Superior temporal gyrus (tissue), 1 donor: ENCODE measurements around the gene ARHGAP12.

Experiments
- DNase-seq: peaks from one replicate; pipeline ENCODE4 v3.0.0-alpha.2; 2016; ENCODE audit errors: extremely low spot score

ARHGAP12 gene

DNA sequence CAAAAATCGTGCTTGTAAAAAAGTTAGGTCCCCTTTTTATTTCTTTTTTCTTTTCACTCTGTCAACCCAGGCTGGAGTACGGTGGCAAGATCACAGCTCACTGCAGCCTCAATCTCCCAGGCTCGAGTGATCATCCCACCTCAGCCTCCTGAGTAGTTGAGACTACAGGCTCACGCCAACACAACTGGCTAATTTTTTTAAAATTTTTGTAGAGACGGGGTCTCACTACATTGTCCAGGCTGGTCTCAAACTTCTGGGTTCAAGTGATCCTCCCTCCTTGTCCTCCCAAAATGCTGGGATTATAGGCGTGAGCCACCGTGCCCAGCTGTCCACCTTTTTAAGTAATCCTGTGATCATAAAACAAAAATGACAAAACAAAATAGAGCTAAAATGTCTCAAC, 19.4 kb upstream of the ARHGAP12 start:
- DNase-seq, result no peak

GRCh38 chr10:31947144-31947926, 18.7 kb upstream of the ARHGAP12 start:
- DNase-seq, result peak; percentile 70

DNA sequence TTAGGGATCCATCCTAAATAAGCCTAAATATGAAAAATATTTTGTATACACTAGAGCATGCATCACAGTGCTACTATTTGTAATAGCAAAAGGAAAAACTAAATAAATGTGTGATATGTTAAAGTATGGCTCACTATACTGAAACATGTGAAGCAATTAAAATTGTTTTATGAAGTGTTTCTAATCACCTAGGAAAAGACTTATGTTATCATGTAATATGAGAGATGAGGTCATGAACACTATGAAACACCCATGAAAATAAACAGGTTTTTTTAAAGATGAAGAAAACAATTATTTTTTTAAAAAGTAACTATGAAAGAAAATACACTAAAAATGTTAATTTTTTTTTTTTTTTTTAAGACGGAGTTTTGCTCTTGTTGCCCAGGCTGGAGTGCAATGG, 16.8 kb upstream of the ARHGAP12 start:
- no peak for DNase-seq

- DNase-seq, result no peak
These were observed 15.4 kb upstream of the ARHGAP12 start for GRCh38 chr10:31944071-31944433.

DNA sequence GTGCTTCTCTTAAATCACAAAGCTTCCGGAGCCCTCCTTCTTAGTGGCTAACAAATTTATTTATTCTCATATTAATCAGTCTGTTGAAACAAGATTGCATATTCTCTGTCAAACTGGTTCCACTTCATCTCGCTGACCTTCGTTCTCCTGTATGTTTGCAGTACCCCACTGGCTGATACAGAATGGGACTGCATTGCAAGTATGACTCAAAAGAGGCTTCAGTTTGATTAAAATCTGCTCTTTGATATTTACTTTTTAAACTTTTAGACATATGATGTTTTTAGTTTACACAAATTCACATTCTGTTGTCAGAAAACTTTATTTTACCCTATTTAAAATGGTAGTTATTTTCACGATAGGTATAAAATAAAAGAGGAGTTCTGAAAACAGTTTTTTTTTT, 14.3 kb upstream of the ARHGAP12 start:
- DNase-seq, result no peak

- DNase-seq, result no peak
These were observed 13.8 kb upstream of the ARHGAP12 start for GRCh38 chr10:31942435-31942834.

DNA sequence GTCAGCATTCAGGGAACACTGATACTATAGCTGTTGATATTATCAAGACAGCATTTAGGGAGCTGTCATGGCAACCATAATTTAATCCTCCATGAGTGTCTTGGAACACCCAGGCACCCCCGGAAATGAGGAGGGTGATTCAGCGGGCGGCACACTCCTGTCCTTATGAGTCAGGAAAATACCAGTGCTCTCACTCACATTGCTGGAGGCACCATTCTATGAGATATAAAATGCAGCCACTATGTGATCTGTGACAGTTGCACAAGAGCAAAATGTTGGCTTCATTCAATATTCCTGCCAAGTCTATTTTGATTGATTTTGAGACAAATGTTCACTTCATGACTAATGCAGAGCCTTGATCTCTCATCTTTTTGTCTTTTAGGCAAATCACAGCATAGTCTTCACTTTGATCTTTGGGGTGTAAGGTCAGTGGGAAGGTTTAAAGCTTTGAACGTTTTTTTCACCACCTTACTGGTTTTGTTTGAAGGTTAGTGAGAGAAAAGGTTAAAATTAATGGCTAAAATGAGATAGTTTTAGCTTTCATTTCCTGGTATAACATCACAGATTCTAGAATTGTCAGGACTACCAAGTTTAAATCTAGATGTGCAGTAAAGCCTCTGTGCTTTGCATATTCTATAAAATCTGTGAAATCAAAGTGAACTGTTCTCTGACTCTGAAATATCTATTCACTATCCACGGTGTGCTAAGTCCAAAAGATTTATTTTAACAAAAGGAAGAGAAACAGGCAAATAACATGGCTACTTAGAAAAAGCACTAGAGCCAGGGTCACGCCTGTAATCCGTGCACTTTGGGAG, 12.4 kb upstream of the ARHGAP12 start:
- no peak for DNase-seq

DNA sequence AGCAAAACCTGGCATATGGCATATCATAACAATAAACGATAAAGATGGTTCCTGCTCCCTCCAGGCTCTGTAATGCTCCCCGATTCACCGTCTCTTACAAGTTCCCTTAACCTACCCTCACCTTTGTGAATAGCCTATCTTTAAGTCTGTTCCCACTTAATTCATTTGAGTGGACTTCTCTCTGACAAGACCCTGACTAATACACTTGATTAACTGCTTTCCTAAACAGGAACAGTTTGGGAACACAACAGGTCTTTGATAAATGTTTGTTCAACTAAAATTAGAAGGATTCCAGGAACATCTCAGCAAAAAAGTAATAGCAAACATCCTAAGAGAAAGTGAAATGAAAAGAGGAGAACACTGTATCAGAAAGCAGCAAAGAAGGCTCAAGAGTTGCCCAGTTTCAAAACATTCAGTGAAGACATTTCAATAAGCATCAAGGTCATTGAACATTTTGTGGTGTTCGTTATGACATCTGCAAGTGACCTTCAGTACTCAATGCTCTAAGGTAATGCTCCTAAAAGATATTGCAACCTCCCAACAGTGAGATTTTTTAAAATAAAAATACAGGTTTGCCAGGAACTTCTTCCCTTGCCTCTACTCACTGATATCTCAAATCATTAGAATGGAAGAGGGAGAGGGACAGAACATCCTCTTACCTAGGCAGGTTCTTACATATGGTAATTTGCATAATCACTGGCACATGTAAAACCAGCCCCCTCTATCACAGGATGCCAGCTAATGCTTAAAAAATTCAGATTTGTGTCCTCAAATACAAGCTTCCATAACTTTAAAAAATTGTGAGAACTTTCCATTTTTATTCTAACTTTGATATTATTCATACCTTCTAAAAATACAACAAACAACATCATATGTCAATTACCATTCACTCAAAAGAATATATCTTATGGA, 11.4 kb upstream of the ARHGAP12 start:
- no peak for DNase-seq

DNA sequence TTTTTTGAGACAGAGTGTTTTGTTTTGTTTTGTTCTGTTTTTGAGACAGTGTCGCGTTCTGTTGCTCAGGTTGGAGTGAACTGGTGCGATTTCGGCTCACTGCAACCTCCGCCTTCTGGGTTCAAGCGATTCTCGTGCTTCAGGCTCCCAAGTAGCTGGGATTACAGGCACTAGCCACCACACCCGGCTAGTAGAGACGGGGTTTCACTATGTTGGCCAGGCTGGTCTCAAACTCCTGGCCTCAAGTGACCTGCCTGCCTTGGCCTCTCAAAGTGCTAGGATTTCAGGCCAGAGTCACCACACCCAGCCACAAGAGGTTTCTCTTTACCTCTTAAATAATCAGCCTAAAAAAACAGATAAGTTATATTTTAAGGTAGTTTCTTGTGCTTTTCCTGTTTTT, 8.7 kb upstream of the ARHGAP12 start:
- DNase-seq, result no peak

GRCh38 chr10:31936933-31937332, 8.3 kb upstream of the ARHGAP12 start:
- DNase-seq, result no peak

DNA sequence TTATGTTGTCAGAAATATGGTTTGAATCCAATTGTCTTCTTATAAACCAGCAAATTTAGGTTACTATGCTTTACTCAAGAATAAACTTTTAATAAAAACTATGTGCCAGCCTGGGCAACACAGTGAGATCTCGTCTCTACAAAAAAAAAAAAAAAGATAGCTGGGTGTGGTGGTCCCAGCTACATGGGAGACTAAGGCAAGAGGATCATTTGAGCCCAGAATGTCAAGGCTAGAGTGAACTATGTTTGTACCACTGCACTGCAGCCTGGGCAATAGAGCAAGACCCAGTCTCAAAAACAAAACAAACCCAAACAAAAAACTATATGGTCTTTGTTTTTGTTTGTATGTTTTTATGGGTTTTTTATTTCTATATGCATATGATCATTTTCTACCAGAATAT, 7.5 kb upstream of the ARHGAP12 start:
- no peak for DNase-seq

- DNase-seq, result no peak
These were observed 7.0 kb upstream of the ARHGAP12 start for GRCh38 chr10:31935678-31936077.

GRCh38 chr10:31932838-31933237, 4.2 kb upstream of the ARHGAP12 start:
- no peak for DNase-seq

DNA sequence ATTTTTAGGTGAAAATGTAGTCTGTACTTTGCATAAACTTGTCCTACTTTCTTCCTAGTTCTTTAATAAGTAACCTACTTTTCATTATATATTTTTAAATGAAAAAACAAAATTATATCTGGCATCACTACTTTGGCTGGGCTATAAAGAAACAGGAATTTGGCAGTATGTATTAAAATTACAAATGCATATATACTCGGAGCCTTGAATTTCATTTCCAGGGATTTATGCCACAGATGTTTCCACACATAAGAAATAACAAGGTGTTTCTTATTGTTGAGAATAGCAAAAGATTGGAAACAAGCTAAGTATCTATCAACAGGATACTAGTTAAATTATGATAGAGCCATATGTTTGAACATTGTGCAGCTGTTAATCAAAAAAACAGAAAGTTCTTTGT, 2.2 kb upstream of the ARHGAP12 start:
- DNase-seq, result no peak

- peak; percentile 74 for DNase-seq
These were observed 1.6 kb upstream of the ARHGAP12 start for GRCh38 chr10:31930023-31930751.

DNA sequence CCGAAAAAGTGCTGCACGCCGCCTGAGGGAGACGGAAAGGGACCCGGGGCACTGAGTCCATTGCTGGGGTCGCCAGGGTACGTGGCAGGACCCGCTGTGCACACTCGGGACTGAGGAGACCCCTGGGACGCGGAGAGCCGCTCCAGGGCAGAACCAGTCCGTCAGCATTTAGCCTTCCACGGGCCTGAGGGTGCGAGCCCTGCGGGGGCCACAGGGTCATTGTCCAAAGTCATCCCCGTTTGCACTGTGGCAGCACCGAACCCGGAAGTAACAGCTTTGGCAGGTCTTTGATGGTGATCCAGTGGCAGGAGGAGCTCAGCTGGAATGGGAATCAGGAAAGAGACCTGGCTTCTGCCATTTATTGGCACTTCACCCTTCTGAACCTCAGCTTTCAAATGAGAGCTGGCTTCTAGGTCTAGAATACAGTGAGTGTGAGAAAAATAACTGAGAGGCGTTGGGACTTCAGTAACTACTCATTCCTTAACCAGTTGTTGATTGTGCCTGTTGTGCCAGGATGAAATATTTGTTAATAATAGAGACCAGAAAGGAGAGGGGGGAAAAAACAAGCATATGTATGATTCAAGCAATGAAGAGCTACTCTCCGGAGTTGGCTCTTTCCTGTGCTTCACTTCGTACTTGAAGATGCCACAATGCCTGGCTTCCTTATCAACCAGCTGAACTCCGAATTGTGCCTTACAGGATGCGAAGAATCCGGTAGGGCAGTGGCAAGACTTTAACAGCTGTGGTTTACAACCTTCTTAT, 811 bp upstream of the ARHGAP12 start:
- DNase-seq, result peak; percentile 72

DNA sequence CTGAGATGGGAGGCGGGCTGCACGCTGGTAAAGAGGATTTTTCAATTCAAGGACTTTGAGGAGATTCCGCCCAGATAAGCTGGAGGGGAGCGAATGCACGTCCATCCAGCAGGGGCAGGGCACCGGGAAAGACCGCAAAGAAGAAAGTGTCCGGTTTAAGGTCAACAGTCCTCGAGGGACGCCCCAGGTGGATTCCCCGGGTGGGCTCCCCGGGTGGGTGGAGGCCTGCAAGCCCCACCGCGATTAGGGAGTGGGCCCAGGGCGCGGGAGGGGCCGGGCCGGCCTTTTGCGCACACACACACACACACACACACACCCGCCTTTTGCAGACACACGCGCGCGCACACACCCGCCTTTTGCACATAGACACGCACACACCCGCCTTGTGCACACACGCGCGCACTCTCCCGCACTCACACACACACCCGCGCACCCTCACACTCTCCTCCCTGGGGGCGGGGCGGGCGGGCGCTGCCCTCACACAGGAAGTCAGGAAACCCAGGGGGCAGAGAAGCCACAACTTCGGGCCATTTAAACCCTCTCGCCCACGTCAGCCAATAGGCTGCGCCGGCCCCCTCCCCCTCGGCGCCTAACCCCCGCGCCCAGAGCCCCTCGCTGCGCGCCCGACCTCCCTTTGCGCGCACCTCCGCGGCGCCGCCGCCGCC, 615 bp downstream of the ARHGAP12 start:
- peak; percentile 60 for DNase-seq

- DNase-seq, result no peak
These were observed 1.1 kb downstream of the ARHGAP12 start for GRCh38 chr10:31927565-31927883.

DNA sequence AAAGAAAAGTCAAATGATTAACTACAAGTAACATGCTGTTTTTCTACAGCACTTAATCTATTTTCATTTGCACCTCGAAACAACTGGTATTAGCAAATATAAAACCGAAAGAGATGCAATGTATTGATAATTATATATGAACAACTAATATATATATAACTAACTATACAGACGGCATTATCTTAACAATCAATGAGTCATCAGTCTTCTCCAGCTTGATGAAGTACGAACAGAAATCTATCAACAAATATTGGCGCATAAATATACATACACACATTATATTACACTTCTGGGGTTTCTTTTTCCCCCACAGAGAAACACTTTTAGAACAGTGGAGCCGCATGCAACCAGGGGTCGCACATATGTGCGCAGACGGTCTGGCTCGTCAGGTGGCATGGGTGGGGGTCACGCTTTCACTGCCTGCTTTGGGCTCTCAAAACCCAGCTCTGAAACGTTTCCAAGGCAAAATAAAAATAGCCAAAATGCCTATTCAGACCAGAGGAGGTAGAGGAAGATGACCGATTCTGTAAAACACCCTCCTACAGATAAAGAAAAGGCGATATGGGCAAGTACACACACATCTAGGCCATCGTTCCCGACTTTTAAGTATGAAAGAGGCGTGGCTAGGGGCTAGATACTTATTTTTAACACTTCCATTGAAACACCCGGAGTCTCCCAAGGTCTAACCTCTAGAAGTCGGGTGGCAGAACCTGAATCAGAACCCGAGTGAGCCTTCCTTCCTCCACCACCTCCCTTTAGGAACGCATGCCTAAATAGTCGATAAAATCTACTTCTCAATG, 1.7 kb downstream of the ARHGAP12 start:
- peak; percentile 47 for DNase-seq

DNA sequence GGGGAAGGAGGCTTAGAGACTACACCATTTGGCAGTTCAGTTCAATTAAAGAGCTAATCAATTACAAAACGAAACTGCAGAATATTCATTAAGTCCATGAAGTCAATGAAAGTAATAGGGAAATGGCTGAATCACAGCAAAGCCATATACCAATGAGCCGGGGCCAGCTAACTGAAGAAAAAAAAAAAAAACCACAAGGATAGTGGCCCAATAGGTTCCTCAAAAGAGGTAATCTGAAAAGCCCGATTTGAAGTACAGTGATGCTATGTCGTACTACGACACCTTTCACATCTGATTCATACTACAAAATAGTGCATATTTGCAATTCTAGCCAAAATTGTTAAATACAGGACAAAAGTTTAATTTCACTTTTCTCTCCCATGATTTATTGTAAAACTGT, 2.5 kb downstream of the ARHGAP12 start:
- no peak for DNase-seq
